ENCODE measurements around the gene KRT78. TPM values are rescaled to one million over a fixed set of nuclear protein-coding genes. Genes with fewer than 3 reads are reported as not detected.
"Not testable (repeated sequence)": the region's sequence is repeated elsewhere in the genome, so short reads cannot be mapped to it uniquely, and the experiment has no call there.

The KRT78 gene
- total RNA-seq, 1 experiment from 2014 or later: 0.15 TPM

GRCh38 chr12:52796429-52796794 lies 52.4 kb downstream of the KRT78 start:
- DNase-seq (no peak), ATAC-seq (no peak)
- no peak overlapping the region for H3K4me2 ChIP-seq (ENCODE audit: low read length)
- no peak overlapping the region; the same call in 1 of the 2 replicates for H3K9ac ChIP-seq (ENCODE audit: low read length)
- H3K9me2 ChIP-seq (replicated peaks; ENCODE audit: low read length): no peaks in the 10 kb centered on the region
- no peaks in the 10 kb centered on the region for H3K27me3 ChIP-seq (ENCODE audit: low read length)
- H3K36me3 ChIP-seq (ENCODE audit: low read depth, low read length): no peaks in the 10 kb centered on the region
- H3K4me1 ChIP-seq (ENCODE audit: insufficient read depth, low read length): peaks cover 64% of the 10 kb centered on the region
- H3K4me3 ChIP-seq (ENCODE audit: low read length): no peak overlapping the region
- H3K79me2 ChIP-seq (ENCODE audit: low read length): no peaks in the 10 kb centered on the region
- H3K27ac ChIP-seq (ENCODE audit: low read length): peak overlapping the region; percentile 89; the same call in 1 of the 2 replicates
- POLR2A ChIA-PET (ENCODE audit: unreplicated experiment): no interaction called here
- no peaks in the 10 kb centered on the region for H4K20me1 ChIP-seq (ENCODE audit: low read length)
- no peaks in the 10 kb centered on the region for H3K9me3 ChIP-seq (ENCODE audit: low read length)
- TF ChIP-seq EZH2phosphoT487 (IDR thresholded peaks at IDR 0.05; ENCODE audit: borderline replicate concordance, low read length) (no peak), EZH2 (IDR thresholded peaks at IDR 0.05; ENCODE audit: low read length, unreplicated experiment) (no peak), CTCF (conservative IDR thresholded peaks at IDR 0.05; ENCODE audit: low read depth, low read length) (no peak)
- H3F3A ChIP-seq (ENCODE audit: low read length, unreplicated experiment): no peaks in the 10 kb centered on the region
- CTCF ChIA-PET: no interaction called here
- intact Hi-C loops (cut with micrococcal nuclease): no loop called here
- no peak overlapping the region for H2AFZ ChIP-seq (ENCODE audit: low read length)
- BruUV-seq (replicated peaks): no TSS peak

DNA sequence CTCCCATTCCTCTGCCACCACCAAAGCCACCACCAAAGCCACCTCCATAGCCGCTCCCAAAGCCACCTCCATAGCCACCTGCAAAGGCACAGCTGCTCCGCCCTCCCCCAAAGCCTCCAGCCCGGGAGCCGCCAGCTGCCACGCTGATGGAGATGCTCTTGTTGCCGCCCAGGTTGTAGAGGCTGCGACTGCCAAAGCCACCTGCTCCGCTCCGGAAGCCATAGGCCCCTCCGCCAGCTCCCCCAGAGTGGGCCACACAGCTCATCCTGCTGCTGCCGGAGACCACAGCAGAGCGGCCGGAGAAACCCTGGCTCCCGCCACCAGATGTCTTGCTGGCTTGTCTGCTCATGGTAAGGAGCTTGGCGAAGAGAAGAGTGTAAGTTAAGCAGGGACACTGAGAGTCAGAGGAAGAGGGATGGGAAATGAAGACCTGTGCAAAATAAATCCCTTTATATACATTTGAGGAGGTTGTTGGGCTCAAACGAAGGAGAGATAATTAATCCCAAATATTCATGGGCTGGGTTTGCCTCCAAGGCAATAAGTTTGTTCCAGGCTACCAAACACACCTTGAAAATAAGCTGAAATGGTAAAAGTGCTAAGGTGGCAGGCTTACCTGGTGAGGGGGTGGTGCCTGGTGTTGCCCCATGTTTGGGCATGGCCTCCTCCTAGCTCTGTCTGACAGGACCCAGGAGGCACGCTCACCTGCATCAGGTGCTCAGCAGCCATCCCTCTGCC lies 52.9 kb downstream of the KRT78 start, which contains the start of gene KRT3:
KRT3 (minus strand) TSS at position 424 of the 735 bp plus-strand sequence; CDS start at position 349, 75 bp downstream.
- Histone ChIP-seq H3K4me1 (ENCODE audit: insufficient read depth, low read length) (peaks cover 58% of the 10 kb centered on the region), H3K9me3 (ENCODE audit: low read length) (no peaks in the 10 kb centered on the region), H3K4me3 (ENCODE audit: low read length) (no peak within 1 kb of the TSS), H2AFZ (ENCODE audit: low read length) (no peak within 1 kb of the TSS), H4K20me1 (ENCODE audit: low read length) (no peaks in the 10 kb centered on the region), H3K9me2 (replicated peaks; ENCODE audit: low read length) (no peaks in the 10 kb centered on the region), H3K79me2 (ENCODE audit: low read length) (no peaks in the 10 kb centered on the region), H3K27ac (ENCODE audit: low read length) (peak within 1 kb of the TSS; percentile 96), H3K4me2 (ENCODE audit: low read length) (peak within 1 kb of the TSS; percentile 32; the same call in 1 of the 2 replicates), H3K27me3 (ENCODE audit: low read length) (no peaks in the 10 kb centered on the region), H3K36me3 (ENCODE audit: low read depth, low read length) (no peaks in the 10 kb centered on the region), H3K9ac (ENCODE audit: low read length) (peak within 1 kb of the TSS; percentile 71), H3F3A (ENCODE audit: low read length, unreplicated experiment) (no peaks in the 10 kb centered on the region)
- POLR2A ChIA-PET (ENCODE audit: unreplicated experiment): no interaction called here
- intact Hi-C loops (cut with micrococcal nuclease): no loop called here
- DNase-seq (no peak), ATAC-seq (no peak)
- BruUV-seq (replicated peaks): no TSS peak
- TF ChIP-seq EZH2 (IDR thresholded peaks at IDR 0.05; ENCODE audit: low read length, unreplicated experiment): no peak
- no peak for TF ChIP-seq CTCF (conservative IDR thresholded peaks at IDR 0.05; ENCODE audit: low read depth, low read length)
- no peak for TF ChIP-seq EZH2phosphoT487 (IDR thresholded peaks at IDR 0.05; ENCODE audit: borderline replicate concordance, low read length)
- CTCF ChIA-PET: no interaction called here

DNA sequence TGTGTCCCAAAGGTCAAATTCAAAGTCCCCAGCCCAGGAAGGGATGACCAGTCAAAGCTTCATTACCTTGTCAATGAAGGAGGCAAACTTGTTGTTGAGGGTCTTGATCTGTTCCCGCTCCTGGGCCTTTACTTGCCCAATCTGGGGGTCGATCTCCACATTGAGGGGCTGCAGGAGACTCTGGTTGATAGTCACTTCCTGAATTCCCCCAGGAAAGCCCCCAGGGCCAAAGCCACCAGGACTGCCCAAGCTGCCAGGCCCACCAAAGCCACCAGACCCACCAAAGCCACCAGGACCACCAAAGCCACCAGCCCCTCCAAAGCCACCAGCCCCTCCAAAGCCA lies 53.5 kb downstream of the KRT78 start:
- H3K4me3 ChIP-seq (ENCODE audit: low read length); DNase-seq; H3F3A ChIP-seq (ENCODE audit: low read length, unreplicated experiment); H3K9me3 ChIP-seq (ENCODE audit: low read length); H3K27me3 ChIP-seq (ENCODE audit: low read length); H4K20me1 ChIP-seq (ENCODE audit: low read length); ATAC-seq; H3K36me3 ChIP-seq (ENCODE audit: low read depth, low read length); H3K9me2 ChIP-seq (replicated peaks; ENCODE audit: low read length); intact Hi-C loops (cut with micrococcal nuclease); H3K4me2 ChIP-seq (ENCODE audit: low read length); H3K79me2 ChIP-seq (ENCODE audit: low read length); CTCF ChIA-PET; POLR2A ChIA-PET (ENCODE audit: unreplicated experiment); BruUV-seq (replicated peaks); H2AFZ ChIP-seq (ENCODE audit: low read length): not testable (repeated sequence)
- Histone ChIP-seq H3K9ac (ENCODE audit: low read length) (peak overlapping the region; percentile 71), H3K4me1 (ENCODE audit: insufficient read depth, low read length) (peaks cover 53% of the 10 kb centered on the region), H3K27ac (ENCODE audit: low read length) (peak overlapping the region; percentile 96)
